GM15510 (cell line): ENCODE measurements around the gene PCDHGC5.

Experiments
- POLR2A ChIP-seq: IDR thresholded peaks from 3 replicates; pipeline ENCODE4 v1.6.1; 2011; ENCODE audit warnings: borderline replicate concordance; ENCODE audit not compliant: insufficient read length; ENCODE audit errors: extremely low read depth

PCDHGC5 gene

GRCh38 chr5:141527426-141527825 is 38.5 kb downstream of the PCDHGC5 start:
- TF ChIP-seq POLR2A = no peak

- no peak for TF ChIP-seq POLR2A
These were observed 39.6 kb downstream of the PCDHGC5 start for GRCh38 chr5:141528291-141528984.

GRCh38 chr5:141529002-141529401 is 40.1 kb downstream of the PCDHGC5 start:
- no peak for TF ChIP-seq POLR2A

- TF ChIP-seq POLR2A = no peak
These were observed 41.0 kb downstream of the PCDHGC5 start for GRCh38 chr5:141529873-141530272.

GRCh38 chr5:141532726-141533125 is 43.8 kb downstream of the PCDHGC5 start:
- TF ChIP-seq POLR2A = no peak

- no peak for TF ChIP-seq POLR2A
These were observed 45.0 kb downstream of the PCDHGC5 start for GRCh38 chr5:141533897-141534296.

GRCh38 chr5:141534492-141535213 is 45.8 kb downstream of the PCDHGC5 start:
- TF ChIP-seq POLR2A = no peak
